ENCODE results near the gene RAB40B. TPM values are rescaled to one million over a fixed set of nuclear protein-coding genes. Genes with fewer than 3 reads are reported as not detected.

The RAB40B gene
- total RNA-seq, 4 donors from 2014 or later: 10.4 to 25.5 (median 19.2) TPM

DNA sequence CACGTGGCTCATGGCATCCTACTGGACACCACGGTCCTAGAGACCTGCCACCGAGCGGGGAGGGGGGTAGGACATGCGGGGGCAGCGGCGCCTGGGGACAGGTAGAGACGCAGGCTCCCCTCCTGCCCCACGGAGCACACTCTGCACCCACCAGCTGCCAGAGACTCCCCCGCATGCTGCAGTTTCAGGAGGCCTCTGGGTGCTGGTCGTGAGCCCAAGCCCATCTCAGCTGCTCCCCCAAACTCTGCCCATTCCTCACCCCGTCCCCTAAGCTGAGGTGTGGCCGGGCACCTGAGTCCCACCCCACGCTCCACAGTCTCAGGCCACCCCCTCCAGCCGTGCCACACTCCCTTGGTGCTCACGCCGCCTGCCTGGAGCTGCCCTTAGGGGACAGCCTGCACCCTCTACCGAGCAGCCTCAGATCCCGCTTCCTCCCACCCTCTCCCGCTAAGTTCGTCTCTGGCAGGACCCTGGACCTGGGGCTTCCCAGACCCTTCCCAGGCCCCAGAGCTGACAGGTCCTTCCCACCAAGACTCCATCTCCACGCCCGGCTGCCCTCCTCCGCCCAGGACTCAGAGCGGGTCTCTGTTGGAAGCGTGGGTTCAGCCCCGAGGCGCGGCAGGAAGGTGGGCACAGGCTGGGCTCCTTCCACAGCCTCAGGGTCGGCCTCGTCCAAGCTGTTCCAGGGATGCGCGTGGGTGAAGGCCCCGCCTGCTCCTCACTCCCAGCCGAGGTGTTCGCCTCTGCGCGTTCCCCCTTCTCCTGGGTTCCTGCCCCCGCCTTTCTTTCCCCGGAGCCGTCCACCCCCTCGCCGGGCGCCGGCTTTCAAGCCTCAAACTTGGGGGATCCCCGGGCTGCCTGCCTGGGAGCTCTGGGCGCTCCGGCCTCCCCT lies 1.3 kb downstream of the RAB40B start:
- WGBS, 2 donors (ENCODE audit: low coverage in 1 of 2): 27 to 35% methylated on average over 3 to 5 of the region's 48 CpGs
- H3K27me3 ChIP-seq: no peaks in the 10 kb centered on the region
- no peaks in the 10 kb centered on the region for H3K36me3 ChIP-seq
- peaks cover 0 to 25% (median 12%) of the 10 kb centered on the region in 3 donors for H3K4me1 ChIP-seq
- no peak for TF ChIP-seq POLR2AphosphoS5 (IDR thresholded peaks at IDR 0.05)
- no peak for TF ChIP-seq POLR2A (IDR thresholded peaks at IDR 0.05)
- TF ChIP-seq EP300 (IDR thresholded peaks at IDR 0.05): no peak
- no peak for TF ChIP-seq CTCF (IDR thresholded peaks at IDR 0.05)
- peaks cover 0 to 9% (median 0%) of the 10 kb centered on the region in 3 donors for H3K9me3 ChIP-seq
- H3K4me3 ChIP-seq: peak overlapping the region; percentile 65 to 92
- ATAC-seq: no peak
- H3K27ac ChIP-seq: peak overlapping the region in 1 of 4 donors; percentile 81

DNA sequence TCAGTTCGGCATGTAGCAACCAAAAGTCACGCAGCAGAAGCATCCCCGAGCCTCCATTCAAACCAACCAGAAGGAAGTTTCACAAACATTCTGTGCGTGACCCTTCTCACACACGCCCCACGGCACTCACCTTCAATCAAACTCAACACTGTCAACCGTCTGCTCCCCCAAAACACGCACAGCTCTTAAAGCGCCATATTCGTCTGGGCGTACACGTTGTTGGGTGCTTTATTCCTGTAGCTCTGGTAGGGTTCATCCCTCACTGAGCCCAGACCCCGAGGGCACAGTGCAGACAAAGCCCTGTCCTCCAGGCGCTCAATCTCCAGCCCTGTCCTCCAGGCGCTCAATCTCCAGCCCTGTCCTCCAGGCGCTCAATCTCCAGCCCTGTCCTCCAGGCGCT lies 2.2 kb downstream of the RAB40B start:
- 85 to 96% methylated on average over 6 to 12 of the region's 17 CpGs for WGBS, 2 donors (ENCODE audit: low coverage in 1 of 2)

GRCh38 chr17:82694647-82695046 lies 3.9 kb downstream of the RAB40B start:
- 56 to 75% methylated on average over 2 of the region's 2 CpGs for WGBS, 2 donors (ENCODE audit: low coverage in 1 of 2)
- ATAC-seq: no peak
- TF ChIP-seq POLR2AphosphoS5 (IDR thresholded peaks at IDR 0.05) (no peak), EP300 (IDR thresholded peaks at IDR 0.05) (no peak), POLR2A (IDR thresholded peaks at IDR 0.05) (no peak), CTCF (IDR thresholded peaks at IDR 0.05) (no peak)

More for the DNA sequence above, 2.2 kb downstream of the RAB40B start:
- Histone ChIP-seq H3K27ac (no peak overlapping the region), H3K4me3 (no peak overlapping the region), H3K4me1 (peaks cover 0 to 25% (median 12%) of the 10 kb centered on the region in 3 donors), H3K27me3 (no peaks in the 10 kb centered on the region), H3K36me3 (peaks cover 0 to 5% of the 10 kb centered on the region in 2 donors), H3K9me3 (peaks cover 0 to 9% (median 0%) of the 10 kb centered on the region in 3 donors)
- TF ChIP-seq EP300 (IDR thresholded peaks at IDR 0.05) (no peak), POLR2AphosphoS5 (IDR thresholded peaks at IDR 0.05) (no peak), CTCF (IDR thresholded peaks at IDR 0.05) (no peak), POLR2A (IDR thresholded peaks at IDR 0.05) (no peak)
- ATAC-seq: no peak

GRCh38 chr17:82693168-82693867 lies 5.2 kb downstream of the RAB40B start:
- no peak for ATAC-seq
- Histone ChIP-seq H3K27ac (no peak overlapping the region), H3K4me1 (peaks cover 0 to 14% (median 8%) of the 10 kb centered on the region in 3 donors), H3K4me3 (no peak overlapping the region), H3K9me3 (peaks cover 0 to 9% (median 0%) of the 10 kb centered on the region in 3 donors), H3K36me3 (peaks cover 0 to 14% of the 10 kb centered on the region in 2 donors), H3K27me3 (no peaks in the 10 kb centered on the region)
- TF ChIP-seq POLR2A (IDR thresholded peaks at IDR 0.05): no peak
- TF ChIP-seq POLR2AphosphoS5 (IDR thresholded peaks at IDR 0.05): no peak
- no peak for TF ChIP-seq CTCF (IDR thresholded peaks at IDR 0.05)
- no peak for TF ChIP-seq EP300 (IDR thresholded peaks at IDR 0.05)
- 91 to 92% methylated on average over 9 to 19 of the region's 22 CpGs for WGBS, 2 donors (ENCODE audit: low coverage in 1 of 2)

More at GRCh38 chr17:82694647-82695046, 3.9 kb downstream of the RAB40B start:
- no peak overlapping the region for H3K27ac ChIP-seq
- no peaks in the 10 kb centered on the region for H3K27me3 ChIP-seq
- peaks cover 0 to 23% (median 12%) of the 10 kb centered on the region in 3 donors for H3K4me1 ChIP-seq
- no peak overlapping the region for H3K4me3 ChIP-seq
- peaks cover 0 to 14% of the 10 kb centered on the region in 2 donors for H3K36me3 ChIP-seq
- peaks cover 0 to 9% (median 0%) of the 10 kb centered on the region in 3 donors for H3K9me3 ChIP-seq
